ENCODE data around the gene EIF2A. TPM values are rescaled to one million over a fixed set of nuclear protein-coding genes. Genes with fewer than 3 reads are reported as not detected.

EIF2A gene
- total and polyA plus RNA-seq, 2 of the 13 experiments (the other 11 are each of a cell fraction or from before 2014, with no cell fraction given) = 124 to 139 TPM

DNA sequence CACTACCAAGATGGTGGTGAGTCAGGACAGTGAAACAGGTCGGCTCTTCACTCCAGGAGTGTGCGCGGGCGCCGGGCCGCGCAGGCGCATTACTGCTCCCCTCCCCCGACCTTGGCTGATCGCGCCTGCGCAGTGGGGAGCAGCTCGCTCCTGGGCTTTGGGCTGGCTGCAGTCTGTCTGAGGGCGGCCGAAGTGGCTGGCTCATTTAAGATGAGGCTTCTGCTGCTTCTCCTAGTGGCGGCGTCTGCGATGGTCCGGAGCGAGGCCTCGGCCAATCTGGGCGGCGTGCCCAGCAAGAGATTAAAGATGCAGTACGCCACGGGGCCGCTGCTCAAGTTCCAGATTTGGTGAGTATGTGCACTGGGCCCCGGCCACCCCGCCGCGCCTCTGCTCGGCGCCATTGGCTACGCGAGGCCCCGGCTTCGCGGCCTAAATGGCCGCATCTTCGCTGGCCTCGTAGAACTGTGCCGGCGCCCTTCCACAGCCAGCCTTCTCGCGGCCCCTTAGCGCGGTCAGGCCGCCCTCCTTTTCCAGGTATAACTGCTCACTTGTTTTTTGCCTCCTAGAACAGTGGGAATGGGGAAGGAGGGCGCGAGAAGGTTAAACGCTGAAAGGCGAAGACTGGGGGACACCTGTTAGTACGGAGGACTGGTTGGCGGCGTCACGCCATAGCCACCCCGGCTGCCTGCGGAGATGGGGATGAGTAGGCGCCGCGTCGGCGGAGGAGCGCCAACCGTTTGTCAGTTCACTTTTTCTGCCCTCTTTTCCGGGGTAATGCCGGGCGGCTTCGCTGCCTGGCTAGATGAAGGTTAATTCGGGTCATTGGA, 56.8 kb downstream of the EIF2A start, which contains the start of gene SELENOT (continued):
- TF ChIP-seq NFIB (CRISPR knock-in tag; IDR thresholded peaks at IDR 0.05; ENCODE audit: borderline replicate concordance) (0 out of 2 replicates have a peak, but pooled peaks have one; percentile 37), POGZ (CRISPR knock-in tag; IDR thresholded peaks at IDR 0.05) (peak; percentile 66), MED8 (CRISPR knock-in tag; IDR thresholded peaks at IDR 0.05; ENCODE audit: insufficient replicate concordance) (peak; percentile 13), ZMAT5 (CRISPR knock-in tag; IDR thresholded peaks at IDR 0.05; ENCODE audit: borderline replicate concordance, low read depth) (no peak), FIP1L1 (IDR thresholded peaks at IDR 0.05; ENCODE audit: borderline replicate concordance, insufficient read depth, low read depth, low read length) (peak; percentile 39; the same call in 1 of the 2 replicates), ELF1 (CRISPR knock-in tag; IDR thresholded peaks at IDR 0.05) (no peak), PRPF4 (IDR thresholded peaks at IDR 0.05; ENCODE audit: low read depth, low read length, poor library complexity, severe bottlenecking) (no peak), STAT5B (CRISPR knock-in tag; IDR thresholded peaks at IDR 0.05) (peak; percentile 47; the same call in 1 of the 2 replicates), ZNF33A (CRISPR knock-in tag; IDR thresholded peaks at IDR 0.05; ENCODE audit: borderline replicate concordance) (0 out of 2 replicates have a peak, but pooled peaks have one; percentile 54), RXRB (CRISPR knock-in tag; IDR thresholded peaks at IDR 0.05; ENCODE audit: borderline replicate concordance) (peak; percentile 22; the same call in 1 of the 2 replicates), MTA1 (CRISPR knock-in tag; IDR thresholded peaks at IDR 0.05; ENCODE audit: borderline replicate concordance) (peak; percentile 46; the same call in 1 of the 2 replicates), FOXA3 (CRISPR knock-in tag; IDR thresholded peaks at IDR 0.05) (no peak; the same call in none of the 2 replicates), KLF6 (CRISPR knock-in tag; IDR thresholded peaks at IDR 0.05) (peak; percentile 91), CREB3 (CRISPR knock-in tag; IDR thresholded peaks at IDR 0.05) (peak; percentile 72; the same call in 1 of the 2 replicates), AGO1 (IDR thresholded peaks at IDR 0.05; ENCODE audit: low read depth, low read length, poor library complexity, severe bottlenecking) (peak; percentile 71), MAFG (CRISPR knock-in tag; IDR thresholded peaks at IDR 0.05) (no peak), ZNF710 (CRISPR knock-in tag; IDR thresholded peaks at IDR 0.05; ENCODE audit: borderline replicate concordance) (no peak), KDM6A (CRISPR knock-in tag; IDR thresholded peaks at IDR 0.05; ENCODE audit: low read depth) (no peak), ZNF24 (IDR thresholded peaks at IDR 0.05) (peak; percentile 59; the same call in 1 of the 2 replicates), HDAC1 (CRISPR knock-in tag; IDR thresholded peaks at IDR 0.05) (peak; percentile 92), ZNF775 (CRISPR knock-in tag; IDR thresholded peaks at IDR 0.05; ENCODE audit: borderline replicate concordance) (no peak), YEATS4 (CRISPR knock-in tag; IDR thresholded peaks at IDR 0.05; ENCODE audit: borderline replicate concordance) (peak; percentile 91), HOXA5 (CRISPR knock-in tag; IDR thresholded peaks at IDR 0.05) (peak; percentile 89; the same call in 1 of the 2 replicates)
- TF ChIP-seq, protein P1, sequence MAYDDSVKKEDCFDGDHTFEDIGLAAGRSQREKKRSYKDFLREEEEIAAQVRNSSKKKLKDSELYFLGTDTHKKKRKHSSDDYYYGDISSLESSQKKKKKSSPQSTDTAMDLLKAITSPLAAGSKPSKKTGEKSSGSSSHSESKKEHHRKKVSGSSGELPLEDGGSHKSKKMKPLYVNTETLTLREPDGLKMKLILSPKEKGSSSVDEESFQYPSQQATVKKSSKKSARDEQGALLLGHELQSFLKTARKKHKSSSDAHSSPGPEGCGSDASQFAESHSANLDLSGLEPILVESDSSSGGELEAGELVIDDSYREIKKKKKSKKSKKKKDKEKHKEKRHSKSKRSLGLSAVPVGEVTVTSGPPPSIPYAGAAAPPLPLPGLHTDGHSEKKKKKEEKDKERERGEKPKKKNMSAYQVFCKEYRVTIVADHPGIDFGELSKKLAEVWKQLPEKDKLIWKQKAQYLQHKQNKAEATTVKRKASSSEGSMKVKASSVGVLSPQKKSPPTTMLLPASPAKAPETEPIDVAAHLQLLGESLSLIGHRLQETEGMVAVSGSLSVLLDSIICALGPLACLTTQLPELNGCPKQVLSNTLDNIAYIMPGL (CRISPR knock-in tag; IDR thresholded peaks at IDR 0.05; ENCODE audit: borderline replicate concordance in 1 of 2, low read depth in 1 of 2) = peak; percentile 96 to 100
